HCT116 (cell line): ENCODE results near the gene GRIP2.

ENCODE experiments used
- CEBPB ChIP-seq: IDR thresholded peaks from 2 replicates; pipeline ENCODE4 v1.6.1; 2012; ENCODE audit warnings: low read depth
- TF ChIP-seq, protein P1 (sequence below): IDR thresholded peaks from 2 replicates; pipeline ENCODE4 v1.6.1; 2012

DNA sequence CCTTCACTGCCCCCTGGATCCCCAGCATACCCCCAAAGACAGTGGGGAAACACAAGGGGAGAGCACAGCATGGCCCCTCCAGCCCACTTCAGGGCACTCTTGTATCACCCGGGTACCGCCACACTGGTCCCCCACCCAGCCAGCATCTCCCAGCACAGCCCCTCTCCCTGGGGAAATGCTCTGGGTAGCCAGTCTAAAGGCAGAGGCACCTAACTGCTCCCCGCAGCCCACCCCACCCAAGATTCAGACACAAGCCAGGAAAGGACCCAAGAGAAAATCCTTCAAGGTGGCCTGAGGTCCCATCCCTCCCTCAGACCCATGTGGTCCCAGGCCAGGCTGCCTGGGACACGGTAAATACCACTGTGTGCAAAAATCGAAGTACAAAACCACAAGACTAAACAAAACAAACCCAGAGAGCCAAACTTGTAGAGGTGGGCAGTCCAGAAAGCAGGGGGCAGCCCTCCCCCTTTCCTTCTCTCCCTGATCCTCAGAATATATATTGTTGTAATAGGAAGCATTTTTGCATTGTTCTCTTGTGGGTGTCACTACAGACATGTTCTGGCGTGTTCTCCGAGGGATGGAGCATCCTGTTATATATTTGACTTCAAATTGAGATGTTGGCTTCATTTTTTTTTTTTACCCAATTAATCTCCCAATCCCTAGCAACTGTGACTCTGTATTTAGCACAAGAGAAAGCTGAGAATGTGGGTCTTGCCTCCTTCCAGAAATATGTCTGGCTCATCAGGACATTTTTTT, 51.7 kb downstream of the GRIP2 start:
- TF ChIP-seq, protein P1, sequence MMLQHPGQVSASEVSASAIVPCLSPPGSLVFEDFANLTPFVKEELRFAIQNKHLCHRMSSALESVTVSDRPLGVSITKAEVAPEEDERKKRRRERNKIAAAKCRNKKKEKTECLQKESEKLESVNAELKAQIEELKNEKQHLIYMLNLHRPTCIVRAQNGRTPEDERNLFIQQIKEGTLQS = no peak
- no peak for TF ChIP-seq CEBPB
